Measurements from ENCODE around the gene APEH.

- TF ChIP-seq POLR2A (IDR thresholded peaks at IDR 0.05) (no peak), CTCF (IDR thresholded peaks at IDR 0.05) (no peak)
These were observed 58.4 kb downstream of the APEH start for GRCh38 chr3:49732597-49732996.

All from adrenal gland (tissue), 5 donors.